ENCODE data around the gene MYO1G.
A peak's percentile ranks its signal among the peaks of the same experiment; 100 is the strongest.
"Not testable (repeated sequence)": the region's sequence is repeated elsewhere in the genome, so short reads cannot be mapped to it uniquely, and the experiment has no call there.

Gene MYO1G

GRCh38 chr7:44960011-44960580, 18.7 kb downstream of the MYO1G start:
- H3K9me3 Mint-ChIP-seq, result no peaks in the 10 kb centered on the region
- H3K36me3 Mint-ChIP-seq (ENCODE audit: low read depth), result peaks cover 20% of the 10 kb centered on the region
- peaks cover 23% of the 10 kb centered on the region for H3K4me1 Mint-ChIP-seq
- H3K27me3 Mint-ChIP-seq, result no peaks in the 10 kb centered on the region
- H3K27ac Mint-ChIP-seq, result peak overlapping the region; percentile 59
- ATAC-seq, result peak; percentile 9
- DNase-seq, result peak; percentile 16
- peak overlapping the region; percentile 12 for H3K4me3 Mint-ChIP-seq

- peak; percentile 53 for ATAC-seq
- peaks cover 28% of the 10 kb centered on the region for H3K4me1 Mint-ChIP-seq
- no peaks in the 10 kb centered on the region for H3K27me3 Mint-ChIP-seq
- DNase-seq, result peak; percentile 57
- H3K4me3 Mint-ChIP-seq, result peak overlapping the region; percentile 12
- no peaks in the 10 kb centered on the region for H3K9me3 Mint-ChIP-seq
- H3K36me3 Mint-ChIP-seq (ENCODE audit: low read depth), result peaks cover 16% of the 10 kb centered on the region
- H3K27ac Mint-ChIP-seq, result peak overlapping the region; percentile 59
Measured at GRCh38 chr7:44959433-44959951, 19.3 kb downstream of the MYO1G start.

DNA sequence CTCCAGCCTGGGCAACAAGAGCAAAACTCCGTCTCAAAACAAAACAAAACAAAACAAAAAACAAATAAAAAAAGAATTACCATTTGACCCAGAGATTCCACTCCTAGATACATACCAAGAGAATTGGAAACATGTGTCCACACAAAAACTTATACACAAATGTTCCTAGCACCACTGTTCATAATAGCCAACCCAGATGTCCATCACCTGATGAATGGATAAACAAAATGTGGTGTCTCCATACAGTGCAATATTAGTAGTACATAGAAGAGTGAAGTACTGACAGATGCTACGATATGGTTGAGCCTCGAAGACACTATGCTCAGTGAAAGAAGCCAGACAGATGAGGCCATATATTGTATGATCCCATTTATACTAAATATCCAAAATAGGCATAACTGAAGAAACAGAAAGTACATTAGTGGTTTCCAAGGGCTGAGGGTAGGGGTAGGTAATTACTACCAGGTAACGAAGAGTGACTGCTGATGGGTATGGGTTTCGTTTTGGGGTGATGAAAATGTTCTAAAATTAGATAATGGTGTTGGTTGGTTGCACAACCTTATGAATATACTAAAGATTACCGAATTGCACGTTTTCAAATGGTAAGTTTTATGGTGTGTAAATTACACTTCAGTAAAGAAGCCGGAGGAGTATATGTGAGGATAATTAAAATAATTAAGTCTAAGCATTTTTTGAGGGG, 20.0 kb downstream of the MYO1G start:
- no peaks in the 10 kb centered on the region for H3K9me3 Mint-ChIP-seq
- DNase-seq, result no peak

GRCh38 chr7:44956157-44956766, 22.6 kb downstream of the MYO1G start:
- Mint-ChIP-seq H3K27ac (no peak overlapping the region), H3K4me3 (no peak overlapping the region), H3K36me3 (ENCODE audit: low read depth) (peaks cover 6% of the 10 kb centered on the region), H3K27me3 (no peaks in the 10 kb centered on the region), H3K9me3 (no peaks in the 10 kb centered on the region), H3K4me1 (peaks cover 26% of the 10 kb centered on the region)
- ATAC-seq (no peak), DNase-seq (peak; percentile 5)

More for the DNA sequence above, 20.0 kb downstream of the MYO1G start:
- Mint-ChIP-seq H3K27ac (peak overlapping the region; percentile 9), H3K4me3 (no peak overlapping the region), H3K4me1 (peaks cover 26% of the 10 kb centered on the region), H3K36me3 (ENCODE audit: low read depth) (peaks cover 13% of the 10 kb centered on the region), H3K27me3 (no peaks in the 10 kb centered on the region)
- no peak for ATAC-seq

GRCh38 chr7:44955733-44956132, 23.1 kb downstream of the MYO1G start:
- no peak overlapping the region for H3K4me3 Mint-ChIP-seq
- H3K36me3 Mint-ChIP-seq (ENCODE audit: low read depth), result peaks cover 6% of the 10 kb centered on the region
- no peaks in the 10 kb centered on the region for H3K27me3 Mint-ChIP-seq
- peaks cover 26% of the 10 kb centered on the region for H3K4me1 Mint-ChIP-seq
- H3K9me3 Mint-ChIP-seq, result no peaks in the 10 kb centered on the region
- no peak overlapping the region for H3K27ac Mint-ChIP-seq
- DNase-seq, result no peak
- ATAC-seq, result no peak

GRCh38 chr7:44953156-44953555, 25.7 kb downstream of the MYO1G start:
- Mint-ChIP-seq H3K27me3 (peaks cover 2% of the 10 kb centered on the region), H3K4me1 (peaks cover 6% of the 10 kb centered on the region), H3K36me3 (ENCODE audit: low read depth) (no peaks in the 10 kb centered on the region), H3K27ac (no peak overlapping the region), H3K4me3 (no peak overlapping the region), H3K9me3 (no peaks in the 10 kb centered on the region)
- DNase-seq (no peak), ATAC-seq (no peak)

DNA sequence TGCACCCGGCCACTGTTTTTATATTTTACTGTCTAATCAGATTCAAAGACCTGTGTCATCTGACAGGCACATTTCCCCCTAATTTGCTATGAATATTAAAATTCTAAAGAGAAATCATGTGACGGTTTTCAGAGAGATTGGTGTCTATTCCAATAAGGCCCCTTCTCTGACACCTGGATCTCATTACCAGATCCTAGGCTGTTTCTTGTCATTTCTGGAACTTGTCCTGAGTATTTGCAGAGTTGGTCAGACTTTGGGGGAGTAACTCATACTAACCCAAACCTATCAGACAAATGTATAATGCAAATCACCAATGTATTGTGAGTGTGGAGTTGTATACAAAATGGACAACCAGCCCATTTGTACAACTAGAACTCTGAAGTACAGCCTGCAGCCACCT, 29.5 kb downstream of the MYO1G start:
- Mint-ChIP-seq H3K4me3 (no peak overlapping the region), H3K4me1 (no peaks in the 10 kb centered on the region), H3K36me3 (ENCODE audit: low read depth) (no peaks in the 10 kb centered on the region), H3K27ac (no peak overlapping the region), H3K9me3 (no peaks in the 10 kb centered on the region), H3K27me3 (peaks cover 6% of the 10 kb centered on the region)
- no peak for ATAC-seq
- DNase-seq, result no peak

DNA sequence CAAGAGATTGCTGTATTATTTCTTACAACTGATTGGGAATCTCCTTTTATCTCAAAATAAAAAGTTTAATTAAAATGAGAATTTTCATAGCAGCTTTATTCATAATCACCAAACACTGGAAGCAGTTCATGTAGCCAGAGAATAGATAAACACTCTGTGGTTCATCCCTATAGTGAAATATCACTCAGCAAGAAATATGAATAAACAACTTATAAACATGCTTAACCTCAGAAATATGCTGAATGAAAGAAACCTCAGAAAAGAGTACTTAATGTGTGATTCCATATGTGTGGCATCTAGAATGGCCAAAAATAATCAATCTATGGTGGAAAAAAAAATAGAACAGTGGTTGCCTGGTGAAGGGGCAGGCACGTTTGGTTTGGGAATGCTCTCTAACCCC, 33.3 kb downstream of the MYO1G start:
- no peak overlapping the region for H3K4me3 Mint-ChIP-seq
- H3K27ac Mint-ChIP-seq, result no peak overlapping the region
- H3K9me3 Mint-ChIP-seq, result no peaks in the 10 kb centered on the region
- peaks cover 6% of the 10 kb centered on the region for H3K27me3 Mint-ChIP-seq
- DNase-seq, result no peak
- H3K36me3 Mint-ChIP-seq (ENCODE audit: low read depth), result no peaks in the 10 kb centered on the region
- no peak for ATAC-seq
- H3K4me1 Mint-ChIP-seq, result no peaks in the 10 kb centered on the region

- H3K36me3 Mint-ChIP-seq (ENCODE audit: low read depth), result no peaks in the 10 kb centered on the region
- no peak overlapping the region for H3K4me3 Mint-ChIP-seq
- peaks cover 6% of the 10 kb centered on the region for H3K27me3 Mint-ChIP-seq
- no peak overlapping the region for H3K27ac Mint-ChIP-seq
- no peak for ATAC-seq
- DNase-seq, result no peak
- no peaks in the 10 kb centered on the region for H3K4me1 Mint-ChIP-seq
- no peaks in the 10 kb centered on the region for H3K9me3 Mint-ChIP-seq
Measured at GRCh38 chr7:44944821-44945220, 34.0 kb downstream of the MYO1G start.

- Mint-ChIP-seq H3K27me3 (peaks cover 8% of the 10 kb centered on the region), H3K4me1 (no peaks in the 10 kb centered on the region), H3K36me3 (ENCODE audit: low read depth) (no peaks in the 10 kb centered on the region), H3K4me3 (no peak overlapping the region), H3K27ac (no peak overlapping the region), H3K9me3 (no peaks in the 10 kb centered on the region)
- ATAC-seq, result no peak
- no peak for DNase-seq
Measured at GRCh38 chr7:44943631-44944030, 35.2 kb downstream of the MYO1G start.

DNA sequence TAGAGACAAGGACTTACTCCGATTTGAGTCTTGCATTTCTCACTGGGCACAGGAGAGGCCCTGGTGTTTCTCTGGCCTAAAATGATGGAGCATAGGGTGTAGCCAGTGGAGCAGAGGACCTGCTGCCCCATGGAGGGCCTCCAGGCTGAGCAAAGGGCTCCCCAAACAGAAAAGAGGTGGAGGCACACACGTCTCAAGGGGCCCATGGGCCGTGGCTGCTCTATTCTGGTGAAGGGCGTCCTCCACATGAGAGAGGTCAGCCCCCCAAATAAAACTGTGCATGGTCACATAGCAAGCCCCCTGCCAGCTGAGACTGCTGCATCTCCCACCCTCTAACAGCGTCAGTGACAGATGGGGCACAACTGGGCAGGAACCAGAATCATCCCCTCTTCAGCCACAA, 41.4 kb downstream of the MYO1G start:
- H3K4me1 Mint-ChIP-seq, result no peaks in the 10 kb centered on the region
- no peak for ATAC-seq
- H3K9me3 Mint-ChIP-seq, result no peaks in the 10 kb centered on the region
- no peak overlapping the region for H3K27ac Mint-ChIP-seq
- no peak for DNase-seq
- H3K4me3 Mint-ChIP-seq, result no peak overlapping the region
- H3K36me3 Mint-ChIP-seq (ENCODE audit: low read depth), result no peaks in the 10 kb centered on the region
- peaks cover 1% of the 10 kb centered on the region for H3K27me3 Mint-ChIP-seq

- no peaks in the 10 kb centered on the region for H3K9me3 Mint-ChIP-seq
- no peaks in the 10 kb centered on the region for H3K4me1 Mint-ChIP-seq
- H3K4me3 Mint-ChIP-seq, result no peak overlapping the region
- no peaks in the 10 kb centered on the region for H3K36me3 Mint-ChIP-seq (ENCODE audit: low read depth)
- H3K27me3 Mint-ChIP-seq, result peaks cover 1% of the 10 kb centered on the region
- ATAC-seq (no peak), DNase-seq (no peak)
- H3K27ac Mint-ChIP-seq, result no peak overlapping the region
Measured at GRCh38 chr7:44936322-44936721, 42.5 kb downstream of the MYO1G start.

DNA sequence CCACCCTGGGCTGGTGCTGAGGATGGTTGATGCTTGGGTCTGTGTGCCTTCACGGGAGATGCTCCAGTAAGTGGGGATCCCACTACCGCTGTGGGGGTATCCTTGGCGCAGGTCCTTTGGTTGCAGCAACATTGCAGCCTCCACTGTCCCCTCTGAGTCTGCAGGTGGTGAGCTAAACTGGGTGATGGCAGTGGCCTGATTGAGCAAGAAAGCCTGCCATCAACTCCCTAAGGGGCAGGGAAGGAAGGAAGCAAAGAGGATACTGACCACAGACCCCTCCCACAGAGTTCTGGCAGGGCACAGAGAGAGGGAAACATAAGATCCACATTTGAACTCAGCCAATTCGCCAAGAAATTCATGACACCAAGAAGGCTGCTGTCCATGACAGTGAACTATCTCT, 43.2 kb downstream of the MYO1G start:
- Mint-ChIP-seq H3K36me3 (ENCODE audit: low read depth) (no peaks in the 10 kb centered on the region), H3K27me3 (peaks cover 1% of the 10 kb centered on the region), H3K9me3 (no peaks in the 10 kb centered on the region), H3K27ac (no peak overlapping the region), H3K4me1 (no peaks in the 10 kb centered on the region), H3K4me3 (no peak overlapping the region)
- no peak for DNase-seq
- ATAC-seq, result no peak

GRCh38 chr7:44935016-44935415, 43.8 kb downstream of the MYO1G start:
- no peaks in the 10 kb centered on the region for H3K4me1 Mint-ChIP-seq
- ATAC-seq (no peak), DNase-seq (no peak)
- H3K27me3 Mint-ChIP-seq, result peaks cover 1% of the 10 kb centered on the region
- no peak overlapping the region for H3K4me3 Mint-ChIP-seq
- no peaks in the 10 kb centered on the region for H3K36me3 Mint-ChIP-seq (ENCODE audit: low read depth)
- no peaks in the 10 kb centered on the region for H3K9me3 Mint-ChIP-seq
- no peak overlapping the region for H3K27ac Mint-ChIP-seq

GRCh38 chr7:44934510-44934909, 44.3 kb downstream of the MYO1G start:
- H3K4me3 Mint-ChIP-seq; H3K27me3 Mint-ChIP-seq; ATAC-seq; H3K36me3 Mint-ChIP-seq (ENCODE audit: low read depth); DNase-seq; H3K9me3 Mint-ChIP-seq; H3K27ac Mint-ChIP-seq; H3K4me1 Mint-ChIP-seq: not testable (repeated sequence)

Data from activated naive CD8-positive, alpha-beta T cell treated with anti-CD3 and anti-CD28 coated beads, Interleukin-2, amount 50 U/mL, for 24 hours (primary cell).